ENCODE measurements around the gene DNAH2.

DNAH2 gene
- 0 to 0.19 (median 0.09) reads per million in 3 donors for total RNA-seq

DNA sequence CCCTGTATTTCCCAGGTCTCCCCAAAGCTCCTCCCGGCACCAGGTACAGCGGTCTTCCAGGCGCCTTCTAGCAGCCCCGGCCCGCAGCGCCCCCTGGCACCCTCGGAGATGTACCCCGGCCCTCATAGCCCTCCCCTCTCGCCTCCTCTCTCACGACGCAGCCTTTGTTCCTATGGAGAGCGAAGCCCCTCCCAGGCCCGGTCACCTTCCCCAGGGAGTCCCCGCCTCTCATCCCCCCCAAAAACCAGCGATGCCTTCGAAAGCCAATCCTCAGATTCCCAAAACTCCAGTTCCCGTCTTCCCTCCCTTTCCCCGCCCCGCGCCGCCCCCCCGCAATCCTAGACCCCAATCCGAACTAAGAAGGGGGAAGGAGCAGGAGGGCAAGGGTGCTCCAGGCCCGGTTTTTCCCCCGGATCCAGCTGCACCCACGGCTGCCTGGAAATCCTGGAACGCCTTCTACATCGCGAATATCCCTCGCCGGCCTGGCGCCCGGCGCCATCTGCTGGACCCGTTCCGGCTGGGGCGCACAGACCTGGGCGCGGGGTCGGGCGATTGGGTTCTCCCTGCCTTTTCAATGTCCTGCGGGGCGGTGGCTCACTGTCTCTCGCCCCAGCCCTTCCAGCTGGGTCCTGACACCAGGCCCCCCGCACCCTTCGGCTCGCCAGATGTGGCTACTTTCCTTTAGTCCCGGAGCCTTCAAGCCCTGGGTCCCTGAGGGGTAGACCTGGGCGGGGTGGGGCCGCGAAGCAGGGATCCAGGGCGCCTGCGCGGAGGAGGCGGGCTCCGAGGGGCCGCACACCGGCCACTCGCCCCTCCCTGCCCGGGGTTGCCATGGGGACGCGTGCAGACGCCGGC lies at the start of gene DNAH2:
DNAH2 (plus strand) TSS at position 844 of the 855 bp plus-strand sequence. CDS start 1,991 bp downstream, outside the sequence.
- Histone ChIP-seq H3K4me1 (ENCODE audit: control insufficient read depth, insufficient read depth, low read length, poor library complexity, severe bottlenecking) (peaks cover 18% of the 10 kb centered on the region), H3K27me3 (replicated peaks; ENCODE audit: control insufficient read depth, insufficient read depth, low read length, poor library complexity, severe bottlenecking) (peaks cover 31% of the 10 kb centered on the region), H3K4me3 (ENCODE audit: insufficient read depth, low read depth, low read length, poor library complexity, severe bottlenecking) (peak within 1 kb of the TSS; percentile 37), H3K9me3 (ENCODE audit: control insufficient read depth, low read length) (no peaks in the 10 kb centered on the region), H3K36me3 (ENCODE audit: control insufficient read depth, insufficient read depth, low read length) (no peaks in the 10 kb centered on the region), H3K27ac (ENCODE audit: insufficient read depth, low read length, poor library complexity, severe bottlenecking) (no peak within 1 kb of the TSS)
- DNase-seq = no peak

- DNase-seq = no peak
- no peaks in the 10 kb centered on the region for H3K9me3 ChIP-seq (ENCODE audit: control insufficient read depth, low read length)
- H3K36me3 ChIP-seq (ENCODE audit: control insufficient read depth, insufficient read depth, low read length) = peaks cover 34% of the 10 kb centered on the region
- no peak overlapping the region for H3K27ac ChIP-seq (ENCODE audit: insufficient read depth, low read length, poor library complexity, severe bottlenecking)
- H3K4me1 ChIP-seq (ENCODE audit: control insufficient read depth, insufficient read depth, low read length, poor library complexity, severe bottlenecking) = no peaks in the 10 kb centered on the region
- H3K27me3 ChIP-seq (replicated peaks; ENCODE audit: control insufficient read depth, insufficient read depth, low read length, poor library complexity, severe bottlenecking) = no peaks in the 10 kb centered on the region
- H3K4me3 ChIP-seq (ENCODE audit: insufficient read depth, low read depth, low read length, poor library complexity, severe bottlenecking) = no peak overlapping the region
These were observed 49.1 kb upstream of the DNAH2 start for GRCh38 chr17:7668482-7668881.

DNA sequence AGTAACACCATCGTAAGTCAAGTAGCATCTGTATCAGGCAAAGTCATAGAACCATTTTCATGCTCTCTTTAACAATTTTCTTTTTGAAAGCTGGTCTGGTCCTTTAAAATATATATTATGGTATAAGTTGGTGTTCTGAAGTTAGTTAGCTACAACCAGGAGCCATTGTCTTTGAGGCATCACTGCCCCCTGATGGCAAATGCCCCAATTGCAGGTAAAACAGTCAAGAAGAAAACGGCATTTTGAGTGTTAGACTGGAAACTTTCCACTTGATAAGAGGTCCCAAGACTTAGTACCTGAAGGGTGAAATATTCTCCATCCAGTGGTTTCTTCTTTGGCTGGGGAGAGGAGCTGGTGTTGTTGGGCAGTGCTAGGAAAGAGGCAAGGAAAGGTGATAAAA lies 44.3 kb upstream of the DNAH2 start:
- Histone ChIP-seq H3K9me3 (ENCODE audit: control insufficient read depth, low read length) (no peaks in the 10 kb centered on the region), H3K4me3 (ENCODE audit: insufficient read depth, low read depth, low read length, poor library complexity, severe bottlenecking) (no peak overlapping the region), H3K27me3 (replicated peaks; ENCODE audit: control insufficient read depth, insufficient read depth, low read length, poor library complexity, severe bottlenecking) (no peaks in the 10 kb centered on the region), H3K27ac (ENCODE audit: insufficient read depth, low read length, poor library complexity, severe bottlenecking) (no peak overlapping the region), H3K36me3 (ENCODE audit: control insufficient read depth, insufficient read depth, low read length) (peaks cover 50% of the 10 kb centered on the region), H3K4me1 (ENCODE audit: control insufficient read depth, insufficient read depth, low read length, poor library complexity, severe bottlenecking) (no peaks in the 10 kb centered on the region)
- DNase-seq = no peak

GRCh38 chr17:7674934-7675333 lies 42.6 kb upstream of the DNAH2 start:
- Histone ChIP-seq H3K9me3 (ENCODE audit: control insufficient read depth, low read length) (no peaks in the 10 kb centered on the region), H3K4me1 (ENCODE audit: control insufficient read depth, insufficient read depth, low read length, poor library complexity, severe bottlenecking) (no peaks in the 10 kb centered on the region), H3K36me3 (ENCODE audit: control insufficient read depth, insufficient read depth, low read length) (peaks cover 39% of the 10 kb centered on the region), H3K27me3 (replicated peaks; ENCODE audit: control insufficient read depth, insufficient read depth, low read length, poor library complexity, severe bottlenecking) (no peaks in the 10 kb centered on the region), H3K4me3 (ENCODE audit: insufficient read depth, low read depth, low read length, poor library complexity, severe bottlenecking) (no peak overlapping the region), H3K27ac (ENCODE audit: insufficient read depth, low read length, poor library complexity, severe bottlenecking) (no peak overlapping the region)
- DNase-seq = no peak

- Histone ChIP-seq H3K27ac (ENCODE audit: insufficient read depth, low read length, poor library complexity, severe bottlenecking) (no peak overlapping the region), H3K4me1 (ENCODE audit: control insufficient read depth, insufficient read depth, low read length, poor library complexity, severe bottlenecking) (no peaks in the 10 kb centered on the region), H3K27me3 (replicated peaks; ENCODE audit: control insufficient read depth, insufficient read depth, low read length, poor library complexity, severe bottlenecking) (no peaks in the 10 kb centered on the region), H3K4me3 (ENCODE audit: insufficient read depth, low read depth, low read length, poor library complexity, severe bottlenecking) (no peak overlapping the region), H3K9me3 (ENCODE audit: control insufficient read depth, low read length) (no peaks in the 10 kb centered on the region), H3K36me3 (ENCODE audit: control insufficient read depth, insufficient read depth, low read length) (peaks cover 32% of the 10 kb centered on the region)
- DNase-seq = no peak
These were observed 41.0 kb upstream of the DNAH2 start for GRCh38 chr17:7676533-7676932.

- Histone ChIP-seq H3K9me3 (ENCODE audit: control insufficient read depth, low read length) (no peaks in the 10 kb centered on the region), H3K36me3 (ENCODE audit: control insufficient read depth, insufficient read depth, low read length) (peaks cover 31% of the 10 kb centered on the region), H3K27me3 (replicated peaks; ENCODE audit: control insufficient read depth, insufficient read depth, low read length, poor library complexity, severe bottlenecking) (no peaks in the 10 kb centered on the region), H3K4me3 (ENCODE audit: insufficient read depth, low read depth, low read length, poor library complexity, severe bottlenecking) (no peak overlapping the region), H3K4me1 (ENCODE audit: control insufficient read depth, insufficient read depth, low read length, poor library complexity, severe bottlenecking) (no peaks in the 10 kb centered on the region), H3K27ac (ENCODE audit: insufficient read depth, low read length, poor library complexity, severe bottlenecking) (no peak overlapping the region)
- DNase-seq = no peak
These were observed 40.0 kb upstream of the DNAH2 start for GRCh38 chr17:7677388-7678067.

DNA sequence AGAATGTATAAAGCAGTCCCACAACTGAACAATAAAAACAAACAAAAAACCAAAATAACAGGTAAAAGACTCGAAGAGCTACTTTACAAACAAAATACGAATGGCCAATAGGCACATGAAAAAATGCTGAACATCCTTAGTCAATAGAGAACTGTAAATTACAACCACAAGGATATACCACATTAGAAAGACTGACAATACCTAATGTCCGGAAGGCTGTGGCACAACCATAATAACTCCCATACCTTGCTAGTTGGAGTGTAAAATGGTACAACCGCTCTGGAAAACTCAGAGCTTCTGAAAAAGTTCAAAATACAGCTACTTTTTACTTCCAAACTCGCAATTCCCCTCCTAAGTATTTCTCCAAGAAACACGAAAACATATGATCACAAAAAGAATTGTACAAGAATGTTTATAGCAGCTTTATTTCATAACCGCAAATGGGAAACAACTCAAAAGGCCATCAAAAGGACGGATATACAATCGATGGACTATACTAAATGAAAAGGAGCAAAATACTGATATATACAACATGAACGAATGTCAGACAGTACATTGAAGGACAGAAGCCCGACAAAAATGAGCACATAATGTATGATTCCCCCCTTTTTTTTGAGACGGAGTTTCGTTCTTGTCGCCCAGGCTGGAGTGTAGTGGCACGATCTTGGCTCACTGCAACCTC lies 32.6 kb upstream of the DNAH2 start:
- DNase-seq = no peak
- no peaks in the 10 kb centered on the region for H3K27me3 ChIP-seq (replicated peaks; ENCODE audit: control insufficient read depth, insufficient read depth, low read length, poor library complexity, severe bottlenecking)
- H3K4me1 ChIP-seq (ENCODE audit: control insufficient read depth, insufficient read depth, low read length, poor library complexity, severe bottlenecking) = peaks cover 29% of the 10 kb centered on the region
- peak overlapping the region; percentile 97 for H3K4me3 ChIP-seq (ENCODE audit: insufficient read depth, low read depth, low read length, poor library complexity, severe bottlenecking)
- H3K36me3 ChIP-seq (ENCODE audit: control insufficient read depth, insufficient read depth, low read length) = no peaks in the 10 kb centered on the region
- peak overlapping the region; percentile 98 for H3K27ac ChIP-seq (ENCODE audit: insufficient read depth, low read length, poor library complexity, severe bottlenecking)
- no peaks in the 10 kb centered on the region for H3K9me3 ChIP-seq (ENCODE audit: control insufficient read depth, low read length)

DNA sequence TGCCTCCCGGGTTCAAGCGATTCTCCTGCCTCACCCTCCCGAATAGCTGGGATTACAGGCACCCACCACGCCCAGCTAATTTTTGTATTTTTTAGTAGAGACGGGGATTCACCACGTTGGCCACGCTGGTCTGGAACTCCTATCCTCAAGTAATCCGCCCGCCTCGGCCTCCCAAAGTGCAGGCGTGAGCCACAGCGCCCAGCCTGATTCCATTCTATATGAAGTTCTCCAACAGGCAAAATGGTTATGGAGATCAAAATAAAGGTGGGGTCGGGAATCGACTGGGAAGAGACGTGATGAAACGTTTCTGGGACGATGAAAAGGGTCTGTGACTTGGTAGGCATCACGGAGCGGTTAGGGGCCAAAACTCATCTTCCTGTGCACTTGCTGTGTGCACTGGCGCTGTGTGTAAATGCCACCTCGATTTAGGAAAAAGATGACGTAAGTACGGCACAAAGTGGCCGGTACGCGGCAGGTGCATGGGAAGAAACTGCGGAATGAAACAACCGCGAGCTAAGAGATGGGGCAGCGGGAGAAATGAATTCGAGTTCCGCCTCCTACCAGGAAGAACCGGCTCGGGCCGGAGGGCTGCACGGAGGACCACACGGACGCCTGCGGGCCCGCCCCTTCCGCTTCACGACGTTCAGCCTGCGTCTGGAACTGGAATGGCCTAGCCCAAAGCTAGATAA lies 31.9 kb upstream of the DNAH2 start:
- peak; percentile 76 to 87 (median 82) for DNase-seq
- H3K9me3 ChIP-seq (ENCODE audit: control insufficient read depth, low read length) = no peaks in the 10 kb centered on the region

GRCh38 chr17:7686222-7687071 lies 31.1 kb upstream of the DNAH2 start:
- Histone ChIP-seq H3K27me3 (replicated peaks; ENCODE audit: control insufficient read depth, insufficient read depth, low read length, poor library complexity, severe bottlenecking) (no peaks in the 10 kb centered on the region), H3K9me3 (ENCODE audit: control insufficient read depth, low read length) (no peaks in the 10 kb centered on the region), H3K4me3 (ENCODE audit: insufficient read depth, low read depth, low read length, poor library complexity, severe bottlenecking) (peak overlapping the region; percentile 97), H3K36me3 (ENCODE audit: control insufficient read depth, insufficient read depth, low read length) (no peaks in the 10 kb centered on the region), H3K27ac (ENCODE audit: insufficient read depth, low read length, poor library complexity, severe bottlenecking) (peak overlapping the region; percentile 98), H3K4me1 (ENCODE audit: control insufficient read depth, insufficient read depth, low read length, poor library complexity, severe bottlenecking) (peaks cover 29% of the 10 kb centered on the region)
- peak; percentile 50 to 73 (median 71) for DNase-seq

More for the DNA sequence above, 31.9 kb upstream of the DNAH2 start:
- Histone ChIP-seq H3K27me3 (replicated peaks; ENCODE audit: control insufficient read depth, insufficient read depth, low read length, poor library complexity, severe bottlenecking) (no peaks in the 10 kb centered on the region), H3K27ac (ENCODE audit: insufficient read depth, low read length, poor library complexity, severe bottlenecking) (peak overlapping the region; percentile 98), H3K36me3 (ENCODE audit: control insufficient read depth, insufficient read depth, low read length) (no peaks in the 10 kb centered on the region), H3K4me1 (ENCODE audit: control insufficient read depth, insufficient read depth, low read length, poor library complexity, severe bottlenecking) (peaks cover 29% of the 10 kb centered on the region), H3K4me3 (ENCODE audit: insufficient read depth, low read depth, low read length, poor library complexity, severe bottlenecking) (peak overlapping the region; percentile 97)

All from effector memory CD4-positive, alpha-beta T cell (primary cell).